Left lung (tissue), 10 donors: ENCODE measurements around the gene SYNGR1. TPM values are rescaled to one million over a fixed set of nuclear protein-coding genes. Genes with fewer than 3 reads are reported as not detected.

Experiments
- ATAC-seq: fragments of 200-7000 bp; cut with Tn5 transposase; one replicate; pipeline ENCODE4 v1.9.1; 2020; ENCODE audit warnings: moderate library complexity
- DNase-seq, 4 donors: peaks; one replicate each; pipeline ENCODE4 v3.0.0-alpha.2; 2013 to 2020
- H3K27ac ChIP-seq, 2 donors: fragments of 200-600 bp; sonication (generic) in 1 of 2; one replicate each; pipeline versions ENCODE4 v1.5.0 to v1.8.0; 2020 to 2021
- H3K27me3 ChIP-seq, 2 donors: fragments of 200-600 bp; sonication (generic) in 1 of 2; one replicate each; pipeline versions ENCODE4 v1.5.0 to v1.8.0; 2020 to 2021
- H3K36me3 ChIP-seq, 2 donors: fragments of 200-600 bp; sonication (generic) in 1 of 2; one replicate each; pipeline versions ENCODE4 v1.5.0 to v1.8.0; 2020 to 2021
- H3K4me1 ChIP-seq, 2 donors: fragments of 200-600 bp; one replicate each; pipeline ENCODE4 v1.8.0; 2021
- H3K4me3 ChIP-seq, 2 donors: fragments of 200-600 bp; sonication (generic) in 1 of 2; one replicate each; pipeline versions ENCODE4 v1.5.0 to v1.8.0; 2020 to 2021; ENCODE audit warnings: mild to moderate bottlenecking in 1 of 2
- H3K9me3 ChIP-seq, 2 donors: fragments of 200-600 bp; sonication (generic) in 1 of 2; one replicate each; pipeline versions ENCODE4 v1.5.0 to v1.8.0; 2020 to 2021
- intact Hi-C, 2 donors: fragments of 100-400 bp; cut with DNase I; formaldehyde crosslinking; loops; one replicate each; pipeline versions ENCODE4 v1.11.2 to v1.14.2; 2022
- polyA plus RNA-seq, 6 donors: library from polyadenylated mRNA; unstranded; fragments of 120-200 nt; gene quantifications; one replicate each; pipeline ENCODE4 v1.2.1, GENCODE V29; 2013; ENCODE audit not compliant: insufficient read length in 6 of 6
- total RNA-seq, 2 donors: library from RNA; stranded (reverse); fragmentation: NEBNext Ultra II Directional; extraction: Animal tissue kit (Norgen Biotek cat#: 25700); gene quantifications; one replicate each; pipeline ENCODE4 v1.2.1, GENCODE V29; 2021
- TF ChIP-seq, protein P1 (sequence below), 2 donors: fragments of 200-600 bp; sonication (generic) in 1 of 2; IDR thresholded peaks; one replicate each; pipeline versions ENCODE4 v1.5.0 to v1.8.0; 2021; ENCODE audit warnings: antibody characterized with exemption in 2 of 2
- donor health status: DM: no; HTN: yes; CAD: no.
- donor health status: DM: no; HTN: no; CAD: no.

The SYNGR1 gene
- total and polyA plus RNA-seq, 8 donors = 5.5 to 32.0 (median 26.5) TPM

DNA sequence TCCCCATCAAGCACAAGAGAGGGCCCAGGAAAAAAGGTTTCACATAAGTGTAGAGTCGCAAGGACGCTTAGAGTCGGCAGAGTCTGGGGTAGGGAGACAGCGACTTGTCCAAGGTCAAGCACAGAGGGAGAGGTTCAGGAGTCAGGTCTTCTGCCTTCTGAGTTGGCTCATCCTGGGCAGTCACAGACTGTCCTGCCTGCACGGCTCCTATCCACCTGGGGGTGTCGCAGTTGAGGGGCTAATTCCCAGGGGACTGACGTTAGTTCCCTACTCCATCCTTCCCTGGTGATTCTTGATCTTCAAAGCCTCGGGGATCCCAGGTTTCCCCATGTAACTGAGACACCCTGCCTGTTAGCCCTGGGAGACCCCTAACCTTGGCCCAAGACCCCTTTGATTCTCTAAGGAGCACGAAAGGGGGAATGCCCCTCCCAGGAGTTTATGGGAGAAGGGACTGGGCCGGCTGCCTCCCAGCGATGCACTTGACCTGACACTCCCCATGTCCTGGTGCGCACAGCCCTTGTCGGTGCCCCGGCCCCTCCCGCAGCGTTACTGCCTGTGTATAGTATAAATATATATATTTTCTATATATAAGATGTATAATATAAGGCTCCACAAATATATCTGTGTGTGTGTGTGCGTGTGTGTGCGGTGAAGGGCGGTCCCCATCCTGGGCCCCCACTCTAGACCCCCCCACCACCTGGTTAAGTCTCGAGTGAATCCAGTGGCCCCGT is 35.1 kb downstream of the SYNGR1 start:
- H3K9me3 ChIP-seq = no peaks in the 10 kb centered on the region
- ATAC-seq (no peak), DNase-seq (peak in 1 of 4 donors; percentile 21)
- TF ChIP-seq, protein P1, sequence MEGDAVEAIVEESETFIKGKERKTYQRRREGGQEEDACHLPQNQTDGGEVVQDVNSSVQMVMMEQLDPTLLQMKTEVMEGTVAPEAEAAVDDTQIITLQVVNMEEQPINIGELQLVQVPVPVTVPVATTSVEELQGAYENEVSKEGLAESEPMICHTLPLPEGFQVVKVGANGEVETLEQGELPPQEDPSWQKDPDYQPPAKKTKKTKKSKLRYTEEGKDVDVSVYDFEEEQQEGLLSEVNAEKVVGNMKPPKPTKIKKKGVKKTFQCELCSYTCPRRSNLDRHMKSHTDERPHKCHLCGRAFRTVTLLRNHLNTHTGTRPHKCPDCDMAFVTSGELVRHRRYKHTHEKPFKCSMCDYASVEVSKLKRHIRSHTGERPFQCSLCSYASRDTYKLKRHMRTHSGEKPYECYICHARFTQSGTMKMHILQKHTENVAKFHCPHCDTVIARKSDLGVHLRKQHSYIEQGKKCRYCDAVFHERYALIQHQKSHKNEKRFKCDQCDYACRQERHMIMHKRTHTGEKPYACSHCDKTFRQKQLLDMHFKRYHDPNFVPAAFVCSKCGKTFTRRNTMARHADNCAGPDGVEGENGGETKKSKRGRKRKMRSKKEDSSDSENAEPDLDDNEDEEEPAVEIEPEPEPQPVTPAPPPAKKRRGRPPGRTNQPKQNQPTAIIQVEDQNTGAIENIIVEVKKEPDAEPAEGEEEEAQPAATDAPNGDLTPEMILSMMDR (IDR thresholded peaks at IDR 0.05) = no peak
- intact Hi-C loops = no loop called here
- H3K27ac ChIP-seq = no peak overlapping the region
- H3K4me3 ChIP-seq = no peak overlapping the region
- H3K27me3 ChIP-seq = peaks cover 0 to 23% of the 10 kb centered on the region in 2 donors
- no peaks in the 10 kb centered on the region for H3K36me3 ChIP-seq
- H3K4me1 ChIP-seq = peaks cover 7 to 13% of the 10 kb centered on the region in 2 donors

DNA sequence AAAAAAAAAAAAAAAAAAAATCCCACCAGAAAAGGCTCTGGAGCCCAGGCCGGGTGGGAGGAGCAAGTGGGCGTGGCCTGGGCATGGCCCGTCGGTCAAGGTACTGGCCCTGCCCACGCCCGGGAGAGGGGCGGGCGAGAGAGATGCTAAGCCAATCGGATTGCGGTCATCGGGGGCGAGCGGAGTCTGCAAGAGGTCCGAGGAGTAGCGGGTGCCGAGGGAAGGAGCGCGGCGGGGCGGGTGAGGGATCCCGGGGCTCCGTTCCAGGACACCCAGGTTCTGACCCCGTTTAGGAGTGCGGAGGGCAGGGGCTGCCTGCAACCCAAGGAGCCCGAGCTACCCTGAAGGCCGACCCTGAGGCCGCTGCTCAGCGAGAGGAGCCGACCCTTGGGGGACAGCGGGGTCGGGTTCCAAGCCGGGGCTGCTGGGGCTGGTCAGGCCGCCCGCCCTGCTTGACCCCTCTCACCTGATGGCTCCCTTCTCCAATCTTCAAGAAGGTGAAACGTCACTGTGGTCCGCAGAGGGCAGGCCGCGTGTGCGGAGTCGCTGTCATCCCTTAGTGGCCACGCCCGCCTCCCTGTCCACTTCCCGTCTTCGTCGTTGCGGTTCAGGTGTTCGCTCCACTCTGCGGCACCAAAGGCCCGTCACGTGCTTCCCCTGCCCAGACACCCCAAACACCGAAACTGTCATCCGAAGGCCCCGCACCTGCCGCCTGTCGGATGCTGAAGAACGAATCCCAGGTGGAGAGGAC is 38.6 kb downstream of the SYNGR1 start:
- DNase-seq = peak; percentile 62 to 94 (median 87)
- Histone ChIP-seq H3K27me3 (peaks cover 0 to 23% of the 10 kb centered on the region in 2 donors), H3K27ac (peak overlapping the region in 1 of 2 donors; percentile 13), H3K36me3 (no peaks in the 10 kb centered on the region), H3K9me3 (no peaks in the 10 kb centered on the region), H3K4me1 (peaks cover 7 to 13% of the 10 kb centered on the region in 2 donors), H3K4me3 (peak overlapping the region; percentile 44 to 58)
- intact Hi-C loops = no loop called here
- TF ChIP-seq, protein P1 (IDR thresholded peaks at IDR 0.05) = no peak
- ATAC-seq = peak; percentile 99

DNA sequence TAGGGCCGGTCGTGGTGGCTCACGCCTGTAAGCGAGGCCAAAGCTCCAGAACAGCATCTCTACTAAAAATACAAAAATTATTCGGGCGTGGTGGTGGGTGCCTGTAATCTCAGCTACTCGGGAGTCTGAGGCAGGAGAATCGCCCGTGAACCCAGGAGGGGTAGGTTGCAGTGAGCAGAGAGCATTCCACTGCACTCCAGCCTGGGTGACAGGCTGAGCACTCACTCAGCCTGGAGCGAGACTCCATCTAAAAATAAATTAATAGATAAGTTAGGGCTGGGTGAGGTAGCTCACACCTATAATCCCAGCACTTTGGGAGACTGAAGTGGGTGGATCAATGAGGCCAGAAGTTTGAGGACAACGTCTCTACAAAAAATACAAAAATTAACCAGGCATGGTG is 39.6 kb downstream of the SYNGR1 start:
- Histone ChIP-seq H3K9me3 (no peaks in the 10 kb centered on the region), H3K36me3 (no peaks in the 10 kb centered on the region), H3K4me1 (peaks cover 7 to 13% of the 10 kb centered on the region in 2 donors), H3K27ac (no peak overlapping the region), H3K4me3 (no peak overlapping the region), H3K27me3 (peaks cover 0 to 20% of the 10 kb centered on the region in 2 donors)
- DNase-seq = peak in 1 of 4 donors; percentile 4
- intact Hi-C loops = no loop called here
- TF ChIP-seq, protein P1 (IDR thresholded peaks at IDR 0.05) = no peak
- no peak for ATAC-seq

DNA sequence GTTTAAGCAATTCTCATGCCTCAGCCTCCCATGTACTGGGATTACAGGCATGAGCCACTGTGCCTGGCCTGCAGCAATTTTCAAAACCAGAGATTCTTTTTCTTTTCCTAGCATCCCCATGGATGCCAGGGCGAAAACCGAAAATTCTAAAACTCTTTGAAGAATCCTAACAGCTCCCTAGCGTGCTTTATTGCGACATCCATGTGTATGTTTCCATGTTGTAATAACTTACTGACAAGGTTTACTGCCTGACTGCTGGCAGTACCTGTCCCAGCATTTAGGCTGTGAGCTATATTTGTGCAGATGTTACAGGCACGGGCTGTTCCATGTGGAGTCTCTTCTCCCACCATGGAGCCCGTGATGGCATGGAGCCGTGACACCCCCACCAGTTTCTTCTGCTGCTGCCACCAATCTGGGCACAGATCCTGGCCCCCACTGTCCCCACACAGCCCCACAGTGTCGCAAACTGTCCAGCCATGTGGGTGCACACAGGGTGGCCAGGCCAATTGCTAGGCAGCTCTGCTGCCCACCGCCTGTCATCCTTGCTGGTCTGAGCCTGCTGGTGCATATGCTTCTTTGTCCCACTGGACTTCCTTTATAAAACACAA is 42.7 kb downstream of the SYNGR1 start:
- ATAC-seq (no peak), DNase-seq (peak in 1 of 4 donors; percentile 58)
- Histone ChIP-seq H3K4me3 (no peak overlapping the region), H3K27ac (no peak overlapping the region), H3K36me3 (no peaks in the 10 kb centered on the region), H3K9me3 (no peaks in the 10 kb centered on the region), H3K4me1 (peaks cover 7 to 13% of the 10 kb centered on the region in 2 donors), H3K27me3 (no peaks in the 10 kb centered on the region)
- TF ChIP-seq, protein P1 (IDR thresholded peaks at IDR 0.05) = no peak
- intact Hi-C loops = no loop called here
